HepG2 (cell line): ENCODE results near the gene RAD23A. TPM values are rescaled to one million over a fixed set of nuclear protein-coding genes. Genes with fewer than 3 reads are reported as not detected.

Source experiments
- ATAC-seq: fragments of 200-7000 bp; cut with Tn5 transposase; 3 replicates; pipeline ENCODE4 v1.9.1; 2020; ENCODE audit warnings: mild to moderate bottlenecking, moderate library complexity
- BruUV-seq: library from RNA; stranded (reverse); fragments of 400-500 nt; replicated peaks from 2 replicates; lab custom pipeline; 2021; lab: Mats Ljungman, UMichigan
- CTCF ChIA-PET: fragments of 300-600 bp; formaldehyde crosslinking; extraction: SDS; loops from one replicate; lab custom pipeline; 2021; ENCODE audit warnings: low total read pairs, inconsistent platforms, low intra/inter-chr PET ratio; lab: Yijun Ruan, JAX
- POLR2A ChIA-PET: fragments of 350-600 bp; sonication (Branson Sonifier 250); formaldehyde crosslinking; loops from one replicate; lab custom pipeline; 2020; ENCODE audit warnings: antibody characterized with exemption, inconsistent platforms; lab: Yijun Ruan, JAX
- DNase-seq: peaks from one replicate; pipeline ENCODE4 v3.0.0-alpha.2; 2015; ENCODE audit warnings: low spot score
- FAIRE-seq: peaks from 3 replicates; lab custom pipeline; 2011; peaks lifted over from hg19 to GRCh38; lab: Jason Lieb, UNC
- H2AFZ ChIP-seq: one replicate; pipeline ENCODE4 v1.6.1; 2011; ENCODE audit warnings: low read length, inconsistent platforms
- H3K27ac ChIP-seq: fragments of 300-600 bp; 3 replicates; pipeline ENCODE4 v1.8.0; 2011; ENCODE audit warnings: mixed run types, mild to moderate bottlenecking, mixed read lengths, low read length, inconsistent platforms; ENCODE audit not compliant: insufficient read depth; ENCODE audit errors: extremely low read length
- H3K27me3 ChIP-seq, 2 experiments: fragments of 200-600 bp in 1 of 2; 2 replicates in 1 of 2; 3 replicates in 1 of 2; pipeline versions ENCODE4 v1.6.0 to v1.8.0; 2011; ENCODE audit warnings: low read length in 2 of 2, mild to moderate bottlenecking in 2 of 2, moderate library complexity in 2 of 2, inconsistent platforms in 1 of 2; ENCODE audit not compliant: insufficient read depth in 2 of 2, control insufficient read depth in 1 of 2
- H3K36me3 ChIP-seq, 2 experiments: fragments of 200-600 bp in 1 of 2; replicated peaks in 1 of 2; 2 replicates in 1 of 2; 3 replicates in 1 of 2; pipeline versions ENCODE4 v1.5.1 to v1.8.0; 2011; ENCODE audit warnings: low read length in 2 of 2, inconsistent platforms in 1 of 2; ENCODE audit not compliant: insufficient read depth in 2 of 2, control insufficient read depth in 1 of 2
- H3K4me1 ChIP-seq: 2 replicates; pipeline ENCODE4 v1.5.1; 2012; ENCODE audit warnings: low read length, inconsistent platforms; ENCODE audit not compliant: insufficient read depth
- H3K4me2 ChIP-seq: 2 replicates; pipeline ENCODE4 v1.6.0; 2011; ENCODE audit warnings: low read depth, low read length, inconsistent platforms
- H3K4me3 ChIP-seq, 3 experiments: fragments of 200-600 bp in 1 of 3; sonication (generic), shearing (Covaris generic) in 1 of 3; replicated peaks in 1 of 3; 2 replicates each; pipeline ENCODE4 v1.5.1; 2011 to 2016; ENCODE audit warnings: low read length in 3 of 3, inconsistent platforms in 2 of 3, low read depth in 2 of 3, mild to moderate bottlenecking in 2 of 3, control low read depth in 1 of 3, mixed read lengths in 1 of 3; ENCODE audit not compliant: insufficient read depth in 1 of 3
- H3K79me2 ChIP-seq: one replicate; pipeline ENCODE4 v1.6.1; 2011; ENCODE audit warnings: low read length, inconsistent platforms; ENCODE audit not compliant: insufficient read depth
- H3K9ac ChIP-seq: 2 replicates; pipeline ENCODE4 v1.6.0; 2011; ENCODE audit warnings: mild to moderate bottlenecking, low read depth, low read length, inconsistent platforms; ENCODE audit not compliant: insufficient read depth
- H3K9me3 ChIP-seq: 2 replicates; pipeline ENCODE4 v1.5.1; 2012; ENCODE audit warnings: mild to moderate bottlenecking, low read length
- H4K20me1 ChIP-seq: 2 replicates; pipeline ENCODE4 v1.6.0; 2011; ENCODE audit warnings: inconsistent platforms, mild to moderate bottlenecking, low read length, moderate library complexity; ENCODE audit not compliant: insufficient read depth
- CSRNP1 ChIP-seq: sonication (generic); formaldehyde crosslinking; IDR thresholded peaks from 2 replicates; pipeline ENCODE4 v1.8.1; 2023; ENCODE audit warnings: mild to moderate bottlenecking, missing genetic modification reagents
- HNRNPL ChIP-seq: fragments of 200-400 bp; formaldehyde crosslinking; IDR thresholded peaks from 2 replicates; pipeline ENCODE4 v1.6.1; 2017; ENCODE audit warnings: mild to moderate bottlenecking, low read depth, low read length
- KLF12 ChIP-seq: sonication (generic); formaldehyde crosslinking; IDR thresholded peaks from 2 replicates; pipeline ENCODE4 v1.4.0; 2020; ENCODE audit warnings: missing genetic modification reagents, borderline replicate concordance
- KMT2B ChIP-seq: IDR thresholded peaks from 2 replicates; pipeline ENCODE4 v1.6.1; 2016; ENCODE audit warnings: missing genetic modification reagents, missing compliant biosample characterization
- MAZ ChIP-seq, 2 experiments: sonication (generic) in 1 of 2; formaldehyde crosslinking in 1 of 2; IDR thresholded peaks; 2 replicates each; pipeline versions ENCODE4 v1.5.0 to v1.6.1; 2012 to 2020; ENCODE audit warnings: low read depth in 2 of 2, mild to moderate bottlenecking in 2 of 2, borderline replicate concordance in 1 of 2, improper control_type of control experiment in 1 of 2, low read length in 1 of 2, missing genetic modification reagents in 1 of 2, moderate library complexity in 1 of 2
- NFATC3 ChIP-seq: sonication (generic); formaldehyde crosslinking; IDR thresholded peaks from 2 replicates; pipeline ENCODE4 v1.5.1; 2020; ENCODE audit warnings: mild to moderate bottlenecking, missing genetic modification reagents
- SIX4 ChIP-seq: sonication (generic); formaldehyde crosslinking; IDR thresholded peaks from 2 replicates; pipeline ENCODE4 v1.4.0; 2020; ENCODE audit warnings: missing genetic modification reagents
- TOE1 ChIP-seq: sonication (generic); formaldehyde crosslinking; IDR thresholded peaks from 2 replicates; pipeline ENCODE4 v1.4.0; 2020; ENCODE audit warnings: mild to moderate bottlenecking, missing genetic modification reagents
- ZNF143 ChIP-seq: sonication (generic); formaldehyde crosslinking; IDR thresholded peaks from 2 replicates; pipeline ENCODE4 v1.4.0; 2020; ENCODE audit warnings: missing genetic modification reagents
- ZNF317 ChIP-seq: sonication (generic); formaldehyde crosslinking; IDR thresholded peaks from 2 replicates; pipeline ENCODE4 v1.5.0; 2020; ENCODE audit warnings: mild to moderate bottlenecking, missing genetic modification reagents
- ZNF687 ChIP-seq: sonication (generic); formaldehyde crosslinking; IDR thresholded peaks from 2 replicates; pipeline ENCODE4 v1.5.1; 2020; ENCODE audit warnings: mild to moderate bottlenecking, missing genetic modification reagents, moderate library complexity
- ZNF720 ChIP-seq: sonication (generic); formaldehyde crosslinking; IDR thresholded peaks from 2 replicates; pipeline ENCODE4 v1.4.0; 2020; ENCODE audit warnings: missing genetic modification reagents
- ZXDC ChIP-seq: sonication (generic); formaldehyde crosslinking; IDR thresholded peaks from 2 replicates; pipeline ENCODE4 v1.5.0; 2020; ENCODE audit warnings: mild to moderate bottlenecking, missing genetic modification reagents
- WGBS: methylation state at CpG from one replicate; pipeline ENCODE4 v1.1.6; 2017; ENCODE audit warnings: low lambda C conversion rate; 5-methylcytosine and 5-hydroxymethylcytosine counted together
- in situ Hi-C: cut with HindIII; loops from 2 replicates; pipeline ENCODE4 v1.10.0; 2017; ENCODE audit warnings: low pct_unique_long_range_greater_than_20kb; ENCODE audit not compliant: extremely low pct_ligation_motif_present
- intact Hi-C: fragments of 100-400 bp; cut with micrococcal nuclease; formaldehyde crosslinking; loops from one replicate; pipeline ENCODE4 v1.10.0; 2022; ENCODE audit not compliant: unreplicated experiment
- polyA plus RNA-seq, 8 experiments: library from polyadenylated mRNA; depleted of rRNA in 3 of 8; stranded (reverse) in 7 of 8; unstranded in 1 of 8; fragments of >200 nt; fragmentation: Illumina TruSeq in 4 of 8; extraction: Trizol in 4 of 8; gene quantifications; 2 replicates each; pipeline versions ENCODE4 v1.2.1 to v1.2.3, GENCODE V29; 2011 to 2016; ENCODE audit warnings: low read depth in 4 of 8, missing spikeins in 1 of 8, mixed read lengths in 1 of 8; ENCODE audit not compliant: insufficient read depth in 1 of 8
- total RNA-seq, 5 experiments: library from RNA; depleted of rRNA; stranded (reverse); fragments of >200 nt; fragmentation: Illumina TruSeq; extraction: Trizol; gene quantifications; 2 replicates each; pipeline ENCODE4 v1.2.3, GENCODE V29; 2016; ENCODE audit warnings: low read depth in 1 of 5
- TF ChIP-seq, protein P1 (sequence below): sonication (generic); formaldehyde crosslinking; IDR thresholded peaks from 2 replicates; pipeline ENCODE4 v1.4.0; 2020; ENCODE audit warnings: mild to moderate bottlenecking, missing genetic modification reagents
- TF ChIP-seq, protein P2 (sequence below): sonication (generic); formaldehyde crosslinking; IDR thresholded peaks from 2 replicates; pipeline ENCODE4 v1.8.0; 2022; ENCODE audit warnings: missing genetic modification reagents, mild to moderate bottlenecking, borderline replicate concordance

The RAD23A gene
- total and polyA plus RNA-seq, 2 of the 13 experiments (the other 11 are each of a cell fraction or from before 2014, with no cell fraction given), result 42.5 to 54.2 TPM

GRCh38 chr19:12987781-12988180 is 42.1 kb downstream of the RAD23A start:
- Histone ChIP-seq H3K4me1 (peaks cover 61% of the 10 kb centered on the region), H2AFZ (no peak overlapping the region), H3K79me2 (no peaks in the 10 kb centered on the region), H4K20me1 (no peaks in the 10 kb centered on the region), H3K27me3 (no peaks in the 10 kb centered on the region; a peak in 1 of 5 replicates), H3K27ac (no peak overlapping the region), H3K9ac (no peak overlapping the region), H3K4me2 (no peak overlapping the region), H3K4me3 (no peak overlapping the region), H3K36me3 (no peaks in the 10 kb centered on the region), H3K9me3 (no peaks in the 10 kb centered on the region)
- POLR2A ChIA-PET, result no interaction called here
- intact Hi-C loops, result no loop called here
- in situ Hi-C loops, result loop anchor here (5.0 kb wide), 2 partner anchors 35 to 75 kb away; no protein-coding TSS in a partner anchor
- CTCF ChIA-PET, result no interaction called here
- DNase-seq (no peak), FAIRE-seq (no peak), ATAC-seq (no peak)
- WGBS, result 72% methylated on average over 6 of the region's 10 CpGs
- no TSS peak for BruUV-seq
- TF ChIP-seq KLF12 (CRISPR knock-in tag) (no peak), TOE1 (CRISPR knock-in tag) (no peak), CSRNP1 (CRISPR knock-in tag) (no peak), ZXDC (CRISPR knock-in tag) (no peak), KMT2B (CRISPR knock-in tag) (no peak), MAZ (IDR thresholded peaks at IDR 0.05; ENCODE audit: borderline replicate concordance, low read depth, low read length) (no peak), MAZ (CRISPR knock-in tag; IDR thresholded peaks at IDR 0.05; ENCODE audit: low read depth) (no peak), ZNF720 (CRISPR knock-in tag) (no peak), SIX4 (no peak), HNRNPL (peak; percentile 91), ZNF687 (peak; percentile 19; the same call in 1 of the 2 replicates), NFATC3 (no peak), ZNF143 (no peak), ZNF317 (CRISPR knock-in tag) (no peak)
- TF ChIP-seq, protein P1, sequence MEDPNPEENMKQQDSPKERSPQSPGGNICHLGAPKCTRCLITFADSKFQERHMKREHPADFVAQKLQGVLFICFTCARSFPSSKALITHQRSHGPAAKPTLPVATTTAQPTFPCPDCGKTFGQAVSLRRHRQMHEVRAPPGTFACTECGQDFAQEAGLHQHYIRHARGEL (CRISPR knock-in tag), result no peak
- TF ChIP-seq, protein P2, sequence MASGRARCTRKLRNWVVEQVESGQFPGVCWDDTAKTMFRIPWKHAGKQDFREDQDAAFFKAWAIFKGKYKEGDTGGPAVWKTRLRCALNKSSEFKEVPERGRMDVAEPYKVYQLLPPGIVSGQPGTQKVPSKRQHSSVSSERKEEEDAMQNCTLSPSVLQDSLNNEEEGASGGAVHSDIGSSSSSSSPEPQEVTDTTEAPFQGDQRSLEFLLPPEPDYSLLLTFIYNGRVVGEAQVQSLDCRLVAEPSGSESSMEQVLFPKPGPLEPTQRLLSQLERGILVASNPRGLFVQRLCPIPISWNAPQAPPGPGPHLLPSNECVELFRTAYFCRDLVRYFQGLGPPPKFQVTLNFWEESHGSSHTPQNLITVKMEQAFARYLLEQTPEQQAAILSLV (CRISPR knock-in tag), result no peak
